T-helper 2 cell (primary cell): ENCODE results near the gene ZKSCAN4.

Source experiments
- DNase-seq, 5 experiments: peaks; one replicate each; pipeline versions ENCODE4 v3.0.0 to v3.0.0-alpha.2; 2012 to 2022

ZKSCAN4 gene

DNA sequence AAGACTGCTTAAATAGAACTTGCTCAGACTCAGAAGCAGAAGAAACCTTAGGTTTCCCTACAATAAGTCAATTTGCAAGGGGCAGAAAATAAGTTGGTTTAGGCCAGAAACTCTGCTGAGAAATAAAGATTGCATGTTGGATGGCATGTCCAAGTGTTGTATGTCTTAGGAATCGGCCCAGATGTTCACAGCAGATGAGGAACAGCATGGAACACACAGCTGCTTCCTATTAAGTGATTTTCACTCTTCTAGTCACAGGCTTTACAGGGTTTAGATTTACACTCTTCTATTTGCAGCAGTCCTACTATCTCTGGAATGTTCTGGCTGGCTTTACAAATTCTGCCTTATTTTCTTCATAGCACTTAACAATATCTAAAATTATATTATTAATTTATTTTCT, 3.2 kb downstream of the ZKSCAN4 start:
- DNase-seq, result no peak

DNA sequence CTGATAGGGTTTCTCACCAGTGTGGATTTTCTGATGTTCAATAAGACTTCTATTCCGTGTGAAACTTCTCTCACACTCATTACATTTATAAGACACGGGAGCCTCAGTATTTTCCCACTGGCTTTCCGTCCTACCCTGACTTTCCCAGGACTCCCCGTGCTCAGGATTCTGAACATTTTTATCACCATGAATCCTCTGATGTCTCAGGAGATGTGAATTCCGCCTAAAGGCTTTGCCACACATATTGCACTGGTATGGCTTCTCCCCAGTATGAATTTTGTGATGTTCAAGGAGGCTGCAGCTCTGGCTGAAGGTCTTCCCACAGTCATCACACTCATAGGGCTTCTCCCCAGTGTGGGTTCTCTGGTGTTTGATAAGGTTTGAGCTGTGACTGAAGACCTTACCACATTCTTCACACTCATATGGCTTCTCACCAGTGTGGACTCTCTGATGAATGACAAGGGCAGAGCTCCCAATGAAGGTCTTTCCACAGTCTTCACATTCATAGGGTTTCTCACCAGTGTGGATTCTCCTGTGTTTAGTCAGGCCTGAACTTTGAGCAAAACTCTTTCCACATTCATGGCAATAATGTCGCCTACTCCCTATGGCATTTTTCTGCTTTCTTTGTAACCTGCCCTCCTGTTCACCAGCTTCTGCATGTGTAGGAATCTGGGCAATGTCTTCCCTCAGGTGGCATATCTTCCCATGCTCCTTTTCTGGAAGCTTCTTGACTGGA, 6.7 kb downstream of the ZKSCAN4 start:
- no peak for DNase-seq

DNA sequence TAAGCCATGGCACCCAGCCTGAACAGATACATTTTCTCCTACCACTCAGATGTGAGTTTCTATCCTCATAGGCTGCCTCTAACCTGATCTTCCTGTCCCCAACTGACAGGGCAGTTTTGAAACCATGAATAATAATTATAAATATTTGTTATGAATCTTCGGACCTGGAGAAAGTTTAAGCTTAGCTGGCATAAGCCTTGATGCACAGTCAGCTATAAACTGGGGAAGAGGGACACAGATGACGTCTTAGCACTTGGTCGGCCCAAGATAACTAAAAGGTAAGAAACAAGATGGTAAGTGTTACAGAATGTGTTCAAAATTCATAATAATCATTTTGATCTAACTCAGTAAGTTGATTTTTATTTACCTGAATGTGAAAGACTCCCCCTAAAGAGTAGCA, 8.1 kb downstream of the ZKSCAN4 start:
- no peak for DNase-seq

DNA sequence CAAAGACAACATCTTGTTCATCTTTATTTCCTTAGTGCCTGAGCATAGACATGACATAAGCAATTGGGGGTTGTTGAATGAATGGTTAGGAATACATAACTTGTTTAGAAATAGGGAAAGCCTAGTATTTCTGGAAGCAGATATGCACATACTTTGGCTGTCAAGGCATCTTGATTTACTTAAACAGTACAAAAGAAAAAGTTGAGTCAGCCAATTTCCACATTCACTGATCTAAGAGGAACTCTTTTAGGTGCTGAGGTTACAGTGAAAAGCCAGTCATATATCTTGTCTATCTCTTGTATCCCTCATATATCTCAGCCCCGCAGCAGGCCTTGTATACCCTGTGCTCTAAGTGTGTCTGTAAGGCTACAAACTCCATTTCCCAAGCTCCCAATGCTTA, 11.6 kb downstream of the ZKSCAN4 start:
- no peak for DNase-seq

DNA sequence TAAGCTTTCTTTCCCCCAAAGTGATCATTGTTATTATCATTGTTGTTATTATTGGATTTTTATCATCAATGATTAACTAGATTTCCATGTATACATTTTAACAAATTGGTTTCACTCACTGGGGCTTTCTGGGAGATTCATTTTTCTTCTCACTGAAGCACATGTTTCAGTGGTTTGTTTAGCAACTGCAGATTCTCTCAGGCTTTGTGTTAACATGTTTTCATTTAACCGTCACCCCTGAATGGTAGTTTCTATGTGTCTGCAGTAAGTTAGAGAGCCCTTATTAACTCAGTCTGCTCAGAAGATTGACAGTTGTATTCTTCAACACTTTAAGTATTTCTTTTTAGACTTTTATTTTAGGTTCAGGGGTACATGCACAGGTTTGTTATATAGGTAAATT, 12.4 kb downstream of the ZKSCAN4 start:
- DNase-seq, result no peak

DNA sequence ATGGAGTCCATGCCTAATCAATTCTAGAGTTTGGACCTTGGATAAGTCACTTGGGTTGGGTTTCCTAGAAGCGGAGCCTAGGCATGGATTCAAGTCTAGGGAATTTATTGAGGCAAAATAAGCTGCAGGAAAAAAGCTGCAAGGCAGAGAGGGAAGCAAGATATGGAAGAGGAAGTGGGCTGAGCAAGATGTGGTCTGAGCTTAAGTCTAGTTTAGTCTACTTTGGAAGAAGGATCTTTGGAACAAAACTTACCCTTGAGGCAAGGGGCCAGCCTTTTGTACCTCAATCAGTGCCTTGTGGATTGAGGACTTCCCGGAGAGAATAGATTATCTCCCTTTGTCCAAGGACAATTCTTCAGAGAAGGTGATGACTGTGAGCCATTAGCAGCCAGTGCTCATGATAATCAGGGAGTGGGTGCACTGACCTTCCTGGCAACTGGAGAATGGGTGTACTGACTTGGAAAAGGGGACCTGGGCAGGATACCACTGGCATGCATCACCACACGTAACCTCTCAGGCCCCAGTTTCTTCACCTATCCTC, 16.1 kb downstream of the ZKSCAN4 start:
- no peak for DNase-seq

DNA sequence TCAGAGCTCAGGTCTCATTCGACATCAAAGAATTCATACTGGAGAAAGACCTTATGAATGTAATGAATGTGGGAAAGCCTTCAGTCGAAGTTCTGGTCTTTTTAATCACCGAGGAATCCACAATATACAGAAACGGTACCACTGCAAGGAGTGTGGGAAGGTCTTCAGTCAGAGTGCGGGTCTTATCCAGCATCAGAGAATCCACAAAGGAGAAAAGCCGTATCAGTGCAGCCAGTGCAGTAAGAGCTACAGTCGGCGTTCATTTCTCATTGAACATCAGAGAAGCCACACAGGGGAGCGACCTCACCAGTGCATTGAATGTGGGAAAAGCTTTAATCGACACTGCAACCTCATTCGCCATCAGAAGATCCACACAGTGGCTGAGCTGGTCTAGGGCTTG, 19.3 kb downstream of the ZKSCAN4 start:
- DNase-seq, result no peak

DNA sequence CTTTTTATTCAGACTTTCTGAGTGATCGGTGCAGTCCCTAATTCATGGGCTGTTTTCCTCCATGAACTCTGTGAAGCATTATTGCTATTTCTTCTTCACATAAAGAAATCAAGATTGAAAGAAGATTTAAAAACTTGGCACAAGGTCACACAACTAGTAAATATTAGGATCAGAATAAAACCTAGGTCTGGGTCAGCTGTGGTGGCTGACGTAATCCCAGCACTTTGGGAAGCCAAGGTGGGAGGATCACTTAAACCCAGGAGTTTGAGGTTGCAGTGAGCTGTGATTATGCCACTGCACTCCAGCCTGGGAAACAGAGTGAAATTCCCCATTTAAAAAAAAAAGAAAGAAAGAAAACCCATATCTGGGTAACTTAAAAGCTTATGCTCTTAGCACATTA, 25.6 kb downstream of the ZKSCAN4 start:
- DNase-seq, result no peak

DNA sequence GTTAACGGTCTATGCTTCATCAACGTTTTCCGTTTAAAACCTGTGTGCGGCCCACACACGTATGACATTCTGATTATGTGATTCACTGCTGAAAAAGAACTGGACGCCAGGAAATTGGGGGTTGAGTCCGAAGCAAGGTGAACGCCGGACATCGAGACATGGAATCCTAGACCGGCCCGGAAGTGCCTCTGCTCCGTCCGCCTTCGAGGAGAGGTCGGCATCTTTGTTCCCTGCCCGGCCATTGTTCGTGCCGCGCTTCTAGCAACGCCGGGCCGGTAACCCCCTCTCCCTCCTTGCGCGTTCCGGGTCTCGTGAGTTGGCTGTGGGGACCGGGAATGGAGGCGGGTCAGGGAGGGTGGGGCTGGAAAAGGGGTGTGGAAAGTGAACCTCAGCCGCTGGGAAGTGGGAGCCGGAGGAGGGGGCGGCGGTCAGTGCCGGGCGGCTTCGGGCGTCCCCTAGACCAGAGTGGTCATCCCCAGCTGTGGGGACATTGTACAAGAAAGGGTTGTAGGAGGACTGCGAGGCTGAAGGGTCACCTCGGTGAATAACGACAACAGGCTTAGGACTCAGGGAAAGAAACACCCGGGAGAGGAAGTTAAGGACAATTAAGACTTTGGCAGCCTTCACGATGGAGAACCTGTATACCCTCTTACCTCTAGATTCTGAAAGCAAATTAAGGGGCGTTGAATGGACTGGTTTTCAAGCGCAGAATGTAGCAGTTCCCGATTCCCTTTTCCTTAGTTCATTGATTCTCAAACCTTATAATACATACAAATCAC, 26.8 kb downstream of the ZKSCAN4 start, which contains the start of gene ZSCAN9:
TSS of gene ZSCAN9 (plus strand) at position 220 of the 779 bp plus-strand sequence. CDS start 1,810 bp downstream, outside the sequence.
- DNase-seq, result peak in 2 of 5 experiments; percentile 16 to 64

DNA sequence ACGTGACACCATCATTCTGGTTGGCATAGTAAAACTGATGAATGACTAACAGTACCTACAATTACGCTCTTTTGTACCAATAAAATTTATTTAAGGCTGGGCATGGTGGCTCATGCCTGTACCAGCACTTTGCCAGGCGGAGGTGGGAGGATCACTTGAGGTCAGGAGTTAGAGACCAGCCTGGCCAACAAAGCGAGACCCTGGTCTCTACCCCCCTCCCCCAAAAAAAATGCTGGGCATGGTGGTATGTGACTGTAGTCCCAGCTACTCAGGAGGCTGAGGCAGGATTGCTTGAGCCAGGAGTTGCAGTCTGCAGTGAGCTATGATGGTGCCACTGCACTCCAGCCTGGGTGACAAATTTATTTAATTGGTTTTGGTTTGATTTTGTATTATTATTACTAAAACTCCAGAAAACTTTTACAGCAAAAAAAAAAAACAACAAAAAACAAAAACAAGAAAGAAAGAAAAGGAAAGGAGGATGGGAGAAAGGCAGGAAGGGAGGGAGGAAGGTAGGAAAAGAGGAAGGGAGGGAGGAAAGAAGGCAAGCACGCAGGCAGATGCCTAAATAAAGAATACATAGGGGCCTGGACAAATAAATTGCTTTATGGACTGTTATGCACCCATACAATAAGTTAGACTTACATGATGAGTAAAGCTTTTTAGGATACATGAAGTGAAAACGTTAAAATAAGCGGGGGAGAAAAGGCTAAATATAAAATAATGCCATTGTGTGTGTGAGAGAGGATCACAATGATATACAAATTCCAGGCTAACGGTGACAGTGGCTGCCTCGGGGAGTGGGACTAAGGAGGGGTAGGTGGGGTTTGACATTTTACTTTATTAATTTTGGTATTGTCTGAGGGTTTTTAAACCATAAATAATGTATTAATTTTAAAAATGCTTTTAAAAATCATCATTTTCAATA, 27.7 kb downstream of the ZKSCAN4 start:
- no peak for DNase-seq

DNA sequence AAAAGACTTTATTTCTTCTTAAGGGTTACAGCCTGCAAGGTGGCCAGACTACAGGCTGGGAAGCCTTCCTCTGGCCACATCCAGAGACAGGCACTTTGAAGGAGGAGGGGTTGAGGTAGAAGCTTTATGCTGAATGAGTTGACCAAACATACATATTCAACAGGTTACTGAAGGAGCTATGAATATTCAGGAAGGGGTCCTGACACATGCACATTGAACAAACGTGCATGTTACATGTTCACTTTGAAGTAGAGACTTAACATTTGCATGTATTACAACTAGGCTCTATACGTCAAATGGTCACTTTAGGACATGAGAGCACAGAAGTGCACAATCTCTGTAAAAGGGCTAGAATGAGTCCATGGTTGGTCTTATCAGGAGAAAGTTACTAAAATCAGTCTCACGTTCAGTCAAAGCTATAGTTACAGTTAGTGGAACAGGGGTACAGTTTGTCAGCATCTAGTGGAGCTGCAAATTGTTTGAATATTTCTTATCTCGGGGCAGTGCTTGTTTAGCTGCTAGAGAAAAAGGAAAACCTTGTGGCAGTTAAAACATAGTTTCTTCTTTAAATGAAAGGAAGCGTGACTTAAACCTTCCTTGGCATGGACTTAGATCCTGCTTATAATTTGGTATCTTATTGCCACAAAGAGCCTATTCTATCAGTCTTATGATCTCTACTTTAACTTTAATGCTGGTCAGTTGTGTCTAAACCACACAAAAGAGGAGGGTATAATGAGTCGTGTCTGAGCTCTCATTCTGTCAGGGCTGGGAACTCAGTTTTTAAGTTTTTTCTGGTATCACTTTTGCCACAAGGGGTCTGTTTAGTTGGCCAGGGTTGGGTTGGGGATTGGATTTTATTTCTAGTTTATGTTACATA, 31.6 kb downstream of the ZKSCAN4 start:
- DNase-seq, result no peak

DNA sequence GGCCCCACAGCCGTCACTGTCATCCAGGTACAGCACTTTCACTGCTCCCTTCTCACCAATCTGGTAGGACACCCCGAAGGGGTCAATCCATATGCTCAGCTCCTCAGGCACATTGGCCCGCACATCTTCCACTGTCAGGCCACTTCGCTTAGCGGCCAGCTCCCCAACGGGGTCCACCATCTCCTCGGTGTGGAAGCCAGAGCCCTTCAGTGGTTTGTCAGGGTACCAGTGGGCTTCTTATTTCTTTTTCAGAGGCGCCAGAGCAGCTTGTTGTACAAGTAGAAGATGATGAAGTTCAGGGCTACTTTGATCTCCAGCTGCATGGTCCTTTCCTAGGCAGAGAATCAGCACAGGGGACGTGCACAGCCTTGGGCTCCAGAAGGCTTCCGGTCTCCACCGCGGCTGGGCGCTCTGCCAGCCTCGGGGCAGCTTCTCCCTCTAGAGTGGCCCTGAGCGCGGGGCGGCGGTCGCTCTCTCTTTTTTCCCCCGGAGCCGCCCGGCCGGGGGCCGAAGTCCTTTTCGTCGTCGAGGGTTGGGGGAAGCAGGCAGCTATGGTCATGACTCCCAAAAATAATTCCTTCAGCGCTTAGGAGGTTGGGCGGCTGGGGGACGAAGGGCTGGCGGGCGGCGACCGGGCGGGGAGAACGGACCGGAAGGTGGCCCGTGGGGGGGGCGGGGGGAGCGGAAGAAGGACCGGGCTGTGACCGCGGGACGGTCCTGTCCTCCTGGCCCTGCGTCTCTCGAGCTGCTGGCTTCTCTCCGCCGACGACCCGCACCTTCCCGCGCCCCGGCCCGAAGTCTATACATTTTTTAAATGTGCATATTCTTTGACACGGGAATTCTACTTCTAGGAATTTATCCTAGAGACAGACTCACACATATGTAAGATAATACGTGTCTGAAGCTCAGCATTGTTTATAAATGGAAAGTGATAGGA, 33.5 kb downstream of the ZKSCAN4 start:
- peak in 1 of 5 experiments; percentile 42 for DNase-seq

DNA sequence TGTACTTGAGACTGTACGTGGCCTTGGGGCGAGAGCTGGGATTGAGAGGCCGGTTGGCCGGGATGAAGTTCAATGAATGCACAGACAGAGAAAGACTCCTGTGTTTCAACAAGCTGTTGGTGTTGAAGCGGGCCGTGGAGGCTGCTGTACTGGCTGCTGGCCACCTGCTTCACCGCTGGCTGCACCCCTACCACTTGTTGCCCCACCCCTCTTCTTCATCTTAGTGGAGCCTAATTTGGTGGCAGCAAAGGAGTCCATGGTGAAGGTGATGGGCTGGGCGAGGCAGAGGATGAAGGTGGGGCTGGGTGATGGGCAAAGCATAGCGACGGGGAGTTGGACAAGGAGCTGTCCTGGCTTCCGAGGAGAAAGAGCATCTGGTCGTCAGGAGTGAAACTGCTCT, 34.2 kb downstream of the ZKSCAN4 start:
- no peak for DNase-seq

DNA sequence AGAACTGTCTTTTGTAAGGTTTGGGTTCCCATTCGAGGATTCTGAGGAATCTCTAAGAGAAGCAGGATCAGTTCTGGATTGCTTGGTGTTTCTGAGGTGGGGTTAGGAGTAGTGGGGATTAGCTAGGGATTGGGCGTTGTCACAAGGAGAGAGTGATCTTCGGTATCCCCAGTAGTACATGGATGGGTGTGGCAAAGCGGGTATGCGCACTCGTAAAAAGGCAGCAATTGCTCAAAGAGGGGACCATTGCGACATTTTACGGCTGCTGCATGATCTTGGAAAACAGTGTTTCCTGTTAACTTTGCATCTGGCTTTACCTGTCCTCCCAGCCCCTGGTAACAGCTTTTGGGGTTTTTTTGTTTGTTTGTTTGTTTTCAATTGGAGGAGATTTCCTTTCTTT, 36.6 kb downstream of the ZKSCAN4 start:
- DNase-seq, result peak in 1 of 5 experiments; percentile 18

DNA sequence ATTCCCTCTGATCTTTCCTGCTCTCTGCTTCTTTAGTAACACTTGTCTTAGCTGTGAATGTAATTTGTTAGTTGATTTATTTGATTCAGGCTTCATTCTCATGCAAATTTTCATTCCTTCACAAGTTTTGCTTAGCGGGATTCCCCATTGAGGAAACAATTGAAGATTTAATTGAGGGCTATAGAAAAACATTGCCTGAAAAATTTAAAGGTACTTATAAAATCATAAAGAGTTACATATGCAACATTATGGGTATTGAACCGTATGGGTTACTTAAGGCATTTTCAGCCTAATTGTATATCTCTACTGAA, 38.9 kb downstream of the ZKSCAN4 start:
- DNase-seq, result no peak

DNA sequence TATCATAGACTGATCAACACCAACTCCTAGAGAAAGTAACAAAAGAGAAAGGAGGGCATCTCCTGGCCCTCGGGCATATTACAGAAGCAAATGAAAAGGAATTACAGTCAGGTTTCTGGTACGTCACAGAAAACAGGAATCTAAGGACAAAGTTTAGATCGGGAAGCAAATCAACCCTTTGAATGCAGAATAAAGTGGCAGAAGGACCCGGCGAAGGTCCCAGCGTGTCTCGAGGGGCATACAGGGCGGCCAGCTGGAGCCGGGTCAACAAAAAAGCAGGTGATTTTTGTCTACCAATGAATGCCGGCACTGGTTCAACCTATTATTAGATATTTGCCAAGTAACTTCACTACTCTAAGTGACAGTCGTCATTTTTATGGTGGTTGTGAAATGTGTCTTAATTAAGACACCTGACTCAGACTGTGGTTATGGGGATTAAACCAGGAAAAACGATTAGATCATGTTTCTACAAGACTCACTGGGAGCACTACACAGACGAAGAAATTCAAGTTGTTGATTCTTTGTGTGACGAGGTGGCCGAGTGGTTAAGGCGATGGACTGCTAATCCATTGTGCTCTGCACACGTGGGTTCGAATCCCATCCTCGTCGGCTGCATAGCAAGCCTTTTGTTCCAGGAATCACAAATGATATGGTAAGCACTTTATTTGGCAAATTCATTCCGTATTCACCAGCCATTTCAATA, 39.4 kb downstream of the ZKSCAN4 start:
- peak in 1 of 5 experiments; percentile 15 for DNase-seq

DNA sequence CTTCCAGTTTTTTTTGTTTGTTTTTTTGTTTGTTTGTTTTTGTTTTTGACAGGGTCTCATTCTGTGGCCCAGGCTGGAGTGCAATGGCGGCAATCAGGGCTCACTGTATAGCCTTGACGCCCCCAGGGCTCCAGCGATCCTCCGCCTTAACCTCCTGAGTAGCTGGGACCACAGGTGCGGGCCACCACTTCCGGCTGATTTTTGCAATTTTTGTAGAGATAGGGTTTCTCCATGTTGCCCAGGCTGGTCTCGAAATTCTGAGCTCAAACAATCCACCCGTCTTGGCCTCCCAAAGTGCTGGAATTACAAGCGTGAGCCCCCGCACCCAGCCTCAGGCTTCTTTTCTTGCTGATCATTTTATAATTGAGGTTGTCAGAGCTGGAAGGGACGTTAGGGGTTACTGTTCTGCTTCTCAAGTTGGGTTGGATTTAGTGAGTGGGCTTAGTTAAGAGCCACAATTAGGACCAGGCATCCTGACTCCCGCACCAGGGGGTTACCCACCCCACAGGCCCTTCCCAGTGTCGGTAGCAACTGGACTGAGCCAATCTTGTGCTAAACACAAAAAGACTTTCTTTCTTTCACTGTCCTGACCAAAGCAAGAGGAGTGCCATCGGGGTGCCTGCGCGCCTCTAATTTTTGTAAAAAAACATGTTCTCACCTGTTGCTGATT, 40.1 kb downstream of the ZKSCAN4 start:
- peak in 1 of 5 experiments; percentile 29 for DNase-seq

DNA sequence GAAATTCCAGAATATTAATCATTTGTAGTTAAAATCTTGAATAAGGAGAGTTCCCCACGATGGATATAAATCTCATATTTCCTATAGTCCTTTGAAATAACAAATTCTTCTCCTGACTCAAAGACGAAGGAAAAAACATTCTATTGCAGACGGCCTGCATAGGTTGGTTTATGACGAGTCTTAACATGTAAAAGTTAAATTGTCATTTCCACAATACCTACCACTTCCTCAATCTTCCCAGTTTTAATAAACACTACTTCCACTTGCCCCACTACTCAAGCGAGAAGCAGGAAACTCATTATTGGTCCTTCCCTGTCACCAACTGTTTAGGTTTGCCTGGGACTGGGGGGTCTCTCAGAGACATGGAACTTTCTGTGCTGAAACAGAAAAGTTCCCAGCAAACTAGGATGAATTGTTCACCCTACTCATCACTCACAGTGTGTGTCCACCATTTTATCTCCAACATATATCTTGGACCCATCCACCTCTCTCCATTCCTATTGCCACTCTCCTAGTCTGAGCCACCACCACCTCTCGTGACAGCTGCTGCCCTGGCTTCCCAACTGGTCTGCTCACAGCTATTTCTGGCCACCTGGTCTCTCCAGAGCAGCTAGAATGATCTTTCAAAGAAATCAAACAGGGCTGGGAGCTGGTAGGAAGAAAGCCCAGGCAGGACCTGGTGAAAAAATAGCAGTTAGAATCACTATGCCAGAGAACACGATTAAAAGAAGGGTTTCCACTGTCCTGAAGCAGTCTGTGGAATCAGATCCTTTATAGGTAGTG, 42.1 kb downstream of the ZKSCAN4 start:
- DNase-seq, result no peak
